DMS114 treated with DMSO at 0.1 percent for 48 hours (cell line): ENCODE data around the gene PGBD4.

Experiments used
- DNase-seq: peaks from one replicate; lab custom pipeline; 2025; ENCODE audit not compliant: unreplicated experiment; lab: John Stamatoyannopoulos, UW

Gene PGBD4

DNA sequence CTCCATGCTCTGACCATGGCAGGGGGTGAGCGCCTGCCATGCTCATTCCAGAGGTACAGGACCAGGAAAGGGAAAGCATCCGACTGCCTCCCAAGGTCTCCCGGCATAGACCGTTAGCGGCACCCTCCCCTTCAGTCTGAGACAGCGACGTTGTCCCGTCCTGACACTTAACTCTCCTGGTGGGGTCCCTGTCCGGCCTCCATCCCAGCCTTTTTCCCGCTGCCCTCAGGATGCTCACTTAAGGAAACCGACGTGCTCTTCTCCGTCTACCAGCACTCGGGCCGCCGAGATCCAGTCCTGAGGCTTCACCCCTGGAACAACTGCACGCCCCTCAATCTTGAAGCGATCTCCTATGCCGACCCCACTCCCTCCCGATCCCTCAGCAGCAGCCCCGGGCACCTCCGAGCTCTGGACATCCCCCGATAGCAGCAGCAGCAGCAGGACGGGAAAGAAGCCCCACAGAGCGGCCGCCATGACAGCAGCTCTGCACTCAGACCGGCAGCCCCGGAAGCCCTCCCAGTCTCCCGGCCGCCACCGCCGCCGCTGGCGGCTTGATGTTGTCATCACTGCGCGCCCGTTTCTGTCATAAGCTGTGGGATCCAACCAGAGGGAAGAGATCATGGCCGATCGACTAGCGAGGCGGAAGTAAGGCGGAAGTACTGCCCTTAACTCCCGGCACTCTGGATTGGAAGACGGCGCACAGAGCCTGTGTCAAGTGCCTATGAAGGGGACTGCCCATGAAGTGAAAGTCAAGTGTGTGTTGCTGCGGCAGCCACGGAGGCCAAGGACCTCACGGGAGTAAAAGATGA lies at the start of gene PGBD4, which contains the start of gene EMC7:
Gene PGBD4 (plus strand): TSS at position 718 of the 809 bp plus-strand sequence. CDS start 449 bp downstream, outside the sequence.
Gene EMC7 (minus strand): TSS at position 497 of the 809 bp plus-strand sequence. CDS start 23 bp downstream, at position 474.
- peak; percentile 97 for DNase-seq

DNA sequence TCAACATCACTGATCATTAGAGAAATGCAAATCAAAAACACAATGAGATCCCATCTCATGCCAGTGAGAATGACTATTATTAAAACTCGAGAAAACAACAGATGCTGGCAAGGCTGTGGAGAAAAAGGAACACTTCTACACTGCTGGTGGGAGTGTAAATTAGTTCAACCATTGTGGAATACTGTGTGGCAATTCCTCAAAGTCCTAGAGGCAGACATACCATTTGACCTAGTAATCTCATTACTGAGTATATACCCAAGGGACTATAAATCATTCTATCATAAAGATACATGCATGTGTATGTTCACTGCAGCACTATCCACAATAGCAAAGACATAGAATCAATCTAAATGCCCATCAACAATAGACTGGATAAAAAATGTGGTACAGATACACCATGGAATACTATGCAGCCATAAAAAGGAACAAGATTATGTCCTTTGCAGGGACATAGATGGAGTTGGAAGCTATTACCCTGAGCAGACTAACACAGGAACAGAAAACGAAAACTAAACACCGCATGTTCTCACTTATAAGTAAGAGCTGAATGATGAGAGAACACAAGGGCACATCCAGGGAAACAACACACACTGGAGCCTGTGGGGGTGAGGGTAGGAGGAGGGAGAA lies 47.7 kb upstream of the PGBD4 start:
- DNase-seq: no peak

DNA sequence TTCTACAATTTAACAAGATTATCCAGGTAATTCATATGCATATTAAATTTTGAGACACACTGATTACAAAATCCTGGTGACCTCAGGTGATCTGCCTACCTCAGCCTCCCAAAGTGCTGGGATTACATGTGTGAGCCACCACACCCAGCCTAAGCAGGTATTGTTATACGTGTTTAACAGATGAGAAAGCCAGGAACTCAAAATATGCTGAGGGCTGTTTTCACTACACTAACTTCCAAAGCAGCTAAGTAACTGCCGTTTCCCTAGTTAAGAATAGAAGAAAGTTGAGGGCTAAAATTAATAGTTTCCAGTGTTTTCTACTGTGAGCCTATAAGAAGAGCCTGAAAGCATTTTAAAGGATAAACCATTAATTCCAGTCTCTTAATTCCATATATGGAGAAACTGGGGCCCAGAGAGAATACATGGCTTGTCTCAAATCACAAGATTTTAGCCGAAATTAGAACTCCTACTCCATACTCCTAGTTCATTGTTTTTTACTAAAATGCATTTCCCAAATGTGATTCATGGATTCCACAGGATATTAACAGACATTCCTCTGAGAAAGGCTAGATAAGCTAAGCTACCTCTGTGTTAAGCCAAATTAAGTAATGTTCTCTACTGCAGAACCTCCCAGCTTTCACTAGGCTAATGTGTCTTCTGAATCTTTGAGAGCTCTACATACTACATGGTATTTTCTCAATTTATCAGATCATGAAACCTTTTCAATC lies 45.9 kb upstream of the PGBD4 start:
- DNase-seq: no peak

DNA sequence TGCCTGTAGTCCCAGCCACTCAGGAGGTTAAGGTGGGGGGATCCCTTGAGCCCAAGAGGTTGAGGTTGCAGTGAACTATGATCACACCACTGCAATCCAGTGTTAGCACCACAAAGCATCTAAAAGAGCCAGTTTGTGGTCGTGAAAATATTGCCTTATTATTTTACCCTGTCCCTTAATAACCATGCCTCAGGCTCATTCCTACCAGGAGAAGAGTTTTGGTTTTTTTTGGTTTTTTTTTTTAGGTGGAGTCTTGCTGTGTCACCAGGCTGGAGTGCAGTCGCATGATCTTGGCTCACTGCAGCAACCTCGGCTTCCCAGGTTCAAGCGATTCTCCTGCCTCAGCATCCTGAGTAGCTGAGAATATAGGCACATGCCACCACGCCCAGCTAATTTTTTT lies 45.0 kb upstream of the PGBD4 start:
- DNase-seq: no peak

- no peak for DNase-seq
Observed at GRCh38 chr15:34059476-34059875, 42.4 kb upstream of the PGBD4 start.

- DNase-seq: no peak
Observed at GRCh38 chr15:34059946-34060345, 41.9 kb upstream of the PGBD4 start.

- no peak for DNase-seq
Observed at GRCh38 chr15:34064438-34064837, 37.4 kb upstream of the PGBD4 start.

DNA sequence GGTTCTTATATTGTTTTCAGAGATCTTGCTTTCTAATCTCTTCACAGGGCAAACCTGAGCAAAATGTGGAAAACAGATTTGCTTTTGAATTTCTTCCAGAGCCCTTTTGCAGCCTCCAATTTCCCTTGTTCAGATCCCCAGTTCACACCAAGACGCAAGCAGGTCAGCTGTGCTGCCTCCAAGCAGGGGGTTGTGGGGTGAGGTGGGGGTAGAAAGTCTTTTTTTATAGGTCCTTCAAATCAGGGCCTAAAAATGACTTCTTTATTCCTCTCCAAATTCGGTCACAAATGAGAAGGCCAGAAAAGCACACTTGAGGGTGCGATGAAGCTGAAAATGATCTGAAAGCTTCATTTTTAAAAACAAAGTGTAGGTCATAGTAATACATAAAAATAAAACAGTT lies 36.6 kb upstream of the PGBD4 start:
- DNase-seq: no peak

GRCh38 chr15:34065941-34066340 lies 35.9 kb upstream of the PGBD4 start:
- no peak for DNase-seq

- DNase-seq: no peak
Observed at GRCh38 chr15:34070003-34070402, 31.9 kb upstream of the PGBD4 start.

DNA sequence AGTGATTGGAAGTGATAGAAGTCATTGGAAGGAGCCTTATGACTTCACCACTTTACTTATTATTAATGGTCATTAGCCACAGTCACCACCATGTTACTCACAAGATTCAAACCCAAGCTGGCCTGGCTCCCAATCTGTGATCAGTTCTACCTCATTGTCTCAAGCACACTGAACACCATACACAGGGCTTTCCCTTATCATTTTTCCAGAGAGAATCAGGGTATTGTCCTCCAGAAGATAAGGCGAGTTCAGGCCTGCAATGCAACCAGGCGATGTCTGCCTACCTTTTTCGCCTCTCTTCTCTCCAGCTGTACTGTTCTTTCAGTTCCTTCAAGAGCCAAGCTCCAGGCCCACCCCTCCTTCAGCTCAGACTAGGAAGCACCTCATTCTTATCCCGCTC lies 25.1 kb upstream of the PGBD4 start:
- DNase-seq: no peak

GRCh38 chr15:34078900-34079299 lies 23.0 kb upstream of the PGBD4 start:
- DNase-seq: no peak

GRCh38 chr15:34079904-34080303 lies 22.0 kb upstream of the PGBD4 start:
- DNase-seq: no peak

DNA sequence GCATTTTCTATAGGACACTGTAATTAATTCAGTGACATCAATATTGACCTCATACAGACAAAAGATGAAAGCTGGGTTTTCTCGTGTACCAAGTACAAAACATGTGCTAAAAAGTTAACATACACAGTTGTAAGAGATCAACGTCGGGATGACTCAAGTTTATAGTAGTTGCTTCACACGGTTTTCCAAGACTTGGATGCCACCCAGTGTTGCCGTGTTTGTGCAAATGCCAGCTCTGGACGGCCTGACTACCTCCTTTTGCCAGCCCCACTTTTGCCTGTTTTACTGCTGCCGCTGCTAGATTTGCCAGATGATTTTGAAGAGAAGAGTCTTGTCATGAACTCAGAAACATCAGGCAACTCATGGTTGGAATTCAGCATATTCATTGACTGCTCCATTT lies 17.8 kb upstream of the PGBD4 start:
- no peak for DNase-seq

DNA sequence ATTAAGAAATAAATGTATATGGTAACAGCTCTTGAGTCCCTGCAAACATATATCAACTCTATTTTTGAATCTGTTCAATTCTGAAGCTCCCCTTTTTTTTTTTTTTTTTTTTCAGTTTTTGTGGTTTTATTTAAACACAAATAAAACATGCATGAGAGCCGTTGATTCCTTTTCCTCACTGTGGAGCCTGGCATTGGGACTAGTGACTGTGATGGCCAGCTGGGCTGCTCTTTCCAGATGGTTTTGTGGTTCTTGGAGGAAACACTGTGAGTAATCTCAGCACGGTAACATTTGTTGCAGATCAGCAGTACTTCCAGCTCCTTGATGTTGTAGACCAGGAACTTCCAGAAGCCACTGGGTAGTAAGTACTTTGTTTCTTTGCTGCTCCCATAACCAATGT lies 16.1 kb upstream of the PGBD4 start:
- DNase-seq: no peak

- no peak for DNase-seq
Observed at GRCh38 chr15:34099914-34100313, 2.0 kb upstream of the PGBD4 start.

GRCh38 chr15:34102175-34102925 lies 467 bp downstream of the PGBD4 start:
- DNase-seq: no peak

DNA sequence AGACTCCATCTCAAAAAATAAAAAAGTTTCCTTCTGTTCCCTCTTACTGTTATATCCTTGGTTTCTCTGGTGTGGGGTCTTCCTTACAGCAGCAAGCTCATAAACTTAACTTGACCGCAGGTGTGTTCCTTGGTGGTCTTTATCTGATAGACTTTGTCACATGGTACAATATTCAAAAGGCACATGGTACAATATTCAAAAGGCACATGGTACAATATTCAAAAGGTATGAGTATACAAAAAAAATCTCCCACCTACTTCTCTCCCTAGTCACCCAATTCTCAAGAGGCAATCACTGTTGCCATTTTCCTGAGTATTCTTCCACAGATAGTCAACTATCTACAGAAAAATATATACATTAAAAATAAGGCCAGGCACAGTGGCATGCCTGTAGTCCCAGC lies 4.5 kb downstream of the PGBD4 start:
- no peak for DNase-seq

DNA sequence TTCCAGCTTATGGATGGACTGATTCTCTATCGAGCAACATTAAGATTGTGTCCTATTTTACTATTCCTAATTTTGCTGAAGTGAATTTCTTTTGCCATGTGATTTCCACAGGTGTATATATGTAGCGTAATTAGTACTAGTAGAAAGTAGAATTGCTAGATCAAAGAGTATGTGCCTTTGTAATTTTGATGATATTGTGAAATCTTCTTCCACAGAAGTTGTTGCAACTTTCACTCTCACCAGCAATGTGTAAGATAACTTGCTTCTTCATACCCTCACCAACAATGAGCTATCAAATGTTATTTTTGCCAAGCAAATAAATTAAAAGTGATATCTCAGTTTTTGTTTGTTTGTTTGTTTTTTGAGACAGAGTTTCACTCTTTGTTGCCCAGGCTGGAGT lies 5.4 kb downstream of the PGBD4 start:
- no peak for DNase-seq

DNA sequence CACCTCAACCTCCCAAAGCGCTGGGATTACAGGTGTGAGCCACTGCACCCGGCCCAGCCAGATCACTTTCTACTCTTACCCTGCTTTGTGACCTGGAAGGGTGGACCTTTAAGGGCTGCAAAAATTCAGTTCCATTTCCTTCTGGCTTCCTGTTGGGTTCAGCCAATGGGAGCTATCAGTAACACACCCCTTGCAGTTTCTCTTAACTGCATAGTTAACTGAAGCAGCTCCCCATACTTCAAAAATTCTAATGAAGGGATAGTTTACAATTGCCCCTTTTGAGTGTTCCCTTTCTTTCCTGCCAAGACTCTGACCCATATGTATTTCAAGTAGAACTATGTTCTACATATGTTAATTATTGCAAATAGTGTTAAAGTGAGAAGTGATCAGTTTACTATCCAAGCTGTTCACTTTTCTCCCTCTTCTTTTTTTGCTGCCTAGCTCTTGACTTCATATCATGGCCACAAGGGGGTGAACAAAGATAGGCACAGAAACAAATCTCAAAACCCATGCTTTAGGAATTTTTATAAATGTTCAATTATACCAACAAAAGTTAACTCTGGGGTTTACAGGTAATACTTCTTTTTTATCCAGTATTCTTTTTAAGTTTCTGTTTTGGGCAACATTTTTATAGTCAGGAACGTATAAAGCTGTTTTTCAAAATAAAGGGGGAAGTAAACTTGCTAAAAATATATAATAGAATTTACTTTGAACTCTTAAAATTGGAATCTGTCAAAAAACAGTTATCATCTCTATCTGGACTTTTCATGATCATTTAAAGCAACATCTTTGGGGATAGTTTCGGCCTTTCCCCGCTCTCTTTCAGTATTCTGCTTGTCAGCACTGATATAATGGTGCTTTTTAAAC lies 8.1 kb downstream of the PGBD4 start:
- peak; percentile 39 for DNase-seq
